DOHH2 (cell line): ENCODE results near the gene GSS.

Experiments
- EZH2phosphoT487 ChIP-seq: fragments of 200-600 bp; sonication (generic); IDR thresholded peaks from 2 replicates; pipeline ENCODE4 v1.6.1; 2017; ENCODE audit warnings: borderline replicate concordance, mild to moderate bottlenecking, antibody characterized with exemption, low read length, moderate library complexity, mixed read lengths
- TF ChIP-seq, protein P1 (sequence below): fragments of 200-600 bp; sonication (generic); IDR thresholded peaks from one replicate; pipeline ENCODE4 v1.5.1; 2014; ENCODE audit warnings: antibody characterized with exemption, mild to moderate bottlenecking, low read depth, low read length; ENCODE audit not compliant: poor library complexity, severe bottlenecking

- TF ChIP-seq, protein P1, sequence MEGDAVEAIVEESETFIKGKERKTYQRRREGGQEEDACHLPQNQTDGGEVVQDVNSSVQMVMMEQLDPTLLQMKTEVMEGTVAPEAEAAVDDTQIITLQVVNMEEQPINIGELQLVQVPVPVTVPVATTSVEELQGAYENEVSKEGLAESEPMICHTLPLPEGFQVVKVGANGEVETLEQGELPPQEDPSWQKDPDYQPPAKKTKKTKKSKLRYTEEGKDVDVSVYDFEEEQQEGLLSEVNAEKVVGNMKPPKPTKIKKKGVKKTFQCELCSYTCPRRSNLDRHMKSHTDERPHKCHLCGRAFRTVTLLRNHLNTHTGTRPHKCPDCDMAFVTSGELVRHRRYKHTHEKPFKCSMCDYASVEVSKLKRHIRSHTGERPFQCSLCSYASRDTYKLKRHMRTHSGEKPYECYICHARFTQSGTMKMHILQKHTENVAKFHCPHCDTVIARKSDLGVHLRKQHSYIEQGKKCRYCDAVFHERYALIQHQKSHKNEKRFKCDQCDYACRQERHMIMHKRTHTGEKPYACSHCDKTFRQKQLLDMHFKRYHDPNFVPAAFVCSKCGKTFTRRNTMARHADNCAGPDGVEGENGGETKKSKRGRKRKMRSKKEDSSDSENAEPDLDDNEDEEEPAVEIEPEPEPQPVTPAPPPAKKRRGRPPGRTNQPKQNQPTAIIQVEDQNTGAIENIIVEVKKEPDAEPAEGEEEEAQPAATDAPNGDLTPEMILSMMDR, result no peak
- TF ChIP-seq EZH2phosphoT487, result no peak
These were observed 30.3 kb downstream of the GSS start for GRCh38 chr20:34925341-34925740.
